GM23248 (cell line): ENCODE measurements around the gene B9D1. TPM values are rescaled to one million over a fixed set of nuclear protein-coding genes. Genes with fewer than 3 reads are reported as not detected.

ENCODE experiments used
- DNase-seq: peaks from one replicate; pipeline ENCODE4 v3.0.0-alpha.2; 2015
- H2AFZ ChIP-seq: fragments of 200-600 bp; sonication (generic); 2 replicates; pipeline ENCODE4 v1.6.1; 2016; ENCODE audit warnings: antibody characterized with exemption
- H3F3A ChIP-seq: fragments of 200-600 bp; sonication (generic); 2 replicates; pipeline ENCODE4 v1.6.1; 2016; ENCODE audit warnings: mild to moderate bottlenecking, antibody characterized with exemption, mixed run types; ENCODE audit not compliant: insufficient read depth
- H3K27ac ChIP-seq: fragments of 200-600 bp; sonication (generic); 2 replicates; pipeline ENCODE4 v1.5.1; 2016; ENCODE audit warnings: mild to moderate bottlenecking
- H3K27me3 ChIP-seq: fragments of 200-600 bp; sonication (generic); replicated peaks from 2 replicates; pipeline ENCODE4 v1.6.1; 2016; ENCODE audit warnings: mild to moderate bottlenecking; ENCODE audit not compliant: insufficient read depth
- H3K36me3 ChIP-seq: fragments of 200-600 bp; sonication (generic); 2 replicates; pipeline ENCODE4 v1.6.1; 2016; ENCODE audit warnings: low read depth, mild to moderate bottlenecking
- H3K4me1 ChIP-seq: fragments of 200-600 bp; sonication (generic); 2 replicates; pipeline ENCODE4 v1.6.1; 2016; ENCODE audit warnings: mild to moderate bottlenecking; ENCODE audit not compliant: insufficient read depth
- H3K4me2 ChIP-seq: fragments of 200-600 bp; sonication (generic); one replicate; pipeline ENCODE4 v1.6.1; 2016; ENCODE audit warnings: mild to moderate bottlenecking; ENCODE audit not compliant: unreplicated experiment
- H3K4me3 ChIP-seq: fragments of 200-600 bp; sonication (generic); 2 replicates; pipeline ENCODE4 v1.5.1; 2016; ENCODE audit warnings: mild to moderate bottlenecking
- H3K79me2 ChIP-seq: fragments of 200-600 bp; sonication (generic); 2 replicates; pipeline ENCODE4 v1.6.1; 2016; ENCODE audit warnings: mild to moderate bottlenecking; ENCODE audit not compliant: insufficient read depth
- H3K9ac ChIP-seq: fragments of 200-600 bp; sonication (generic); 2 replicates; pipeline ENCODE4 v1.6.1; 2016; ENCODE audit warnings: mild to moderate bottlenecking
- H3K9me2 ChIP-seq: fragments of 200-600 bp; sonication (generic); 2 replicates; pipeline ENCODE4 v1.6.1; 2016; ENCODE audit warnings: mixed run types, mild to moderate bottlenecking, moderate library complexity; ENCODE audit not compliant: insufficient read depth
- H3K9me3 ChIP-seq: fragments of 200-600 bp; sonication (generic); one replicate; pipeline ENCODE4 v1.6.1; 2017; ENCODE audit warnings: low read depth
- H4K20me1 ChIP-seq: fragments of 200-600 bp; sonication (generic); 2 replicates; pipeline ENCODE4 v1.6.0; 2016; ENCODE audit not compliant: insufficient read depth
- EZH2 ChIP-seq: fragments of 200-600 bp; sonication (generic); IDR thresholded peaks from 2 replicates; pipeline ENCODE4 v1.6.1; 2018; ENCODE audit warnings: antibody characterized with exemption, mild to moderate bottlenecking; ENCODE audit not compliant: insufficient read depth, poor library complexity, severe bottlenecking
- EZH2phosphoT487 ChIP-seq: fragments of 200-600 bp; sonication (generic); IDR thresholded peaks from 2 replicates; pipeline ENCODE4 v1.6.1; 2018; ENCODE audit warnings: antibody characterized with exemption, moderate library complexity, mild to moderate bottlenecking, low read depth; ENCODE audit not compliant: insufficient read depth
- WGBS, 2 experiments: methylation state at CpG; one replicate each; pipeline ENCODE4 v1.1.6; 2015 to 2017; ENCODE audit warnings: low lambda C conversion rate in 2 of 2, low coverage in 1 of 2; ENCODE audit errors: missing lambda C conversion rate in 2 of 2; 5-methylcytosine and 5-hydroxymethylcytosine counted together
- in situ Hi-C: fragments of 300-500 bp; cut with MboI; formaldehyde crosslinking; loops from 2 replicates; pipeline ENCODE4 v1.15.0; 2020
- polyA plus RNA-seq: library from polyadenylated mRNA; unstranded; fragments of >200 nt; fragmentation: Nextera tagmentation; extraction: Ambion mirVana; gene quantifications from 2 replicates; pipeline ENCODE4 v1.2.1, GENCODE V29; 2016
- total RNA-seq: library from RNA; depleted of rRNA; stranded (reverse); fragments of >200 nt; shearing (Covaris generic); gene quantifications from 2 replicates; pipeline ENCODE4 v1.2.3, GENCODE V29; 2014; rRNA removed

The B9D1 gene, protein sequence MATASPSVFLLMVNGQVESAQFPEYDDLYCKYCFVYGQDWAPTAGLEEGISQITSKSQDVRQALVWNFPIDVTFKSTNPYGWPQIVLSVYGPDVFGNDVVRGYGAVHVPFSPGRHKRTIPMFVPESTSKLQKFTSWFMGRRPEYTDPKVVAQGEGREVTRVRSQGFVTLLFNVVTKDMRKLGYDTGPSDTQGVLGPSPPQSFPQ
- 14.9 and 15.5 TPM in 2 replicates for total RNA-seq
- polyA plus RNA-seq, result 24.4 and 25.2 TPM in 2 replicates

GRCh38 chr17:19362277-19363113 is at the start of gene B9D1:
Gene B9D1, minus strand, starts transcription at chr17:19362723. Its CDS starts 154 bp downstream, at chr17:19362569.
- Histone ChIP-seq H3K9ac (peak within 1 kb of the TSS; percentile 88), H3K27ac (peak within 1 kb of the TSS; percentile 71)
- in situ Hi-C loops, result loop anchor here (10.0 to 25.0 kb wide), 2 partner anchors 300 to 402 kb away; no protein-coding TSS in a partner anchor

GRCh38 chr17:19411631-19412030 is 49.1 kb upstream of the B9D1 start:
- Histone ChIP-seq H3K36me3 (no peaks in the 10 kb centered on the region), H3F3A (peaks cover 20% of the 10 kb centered on the region), H3K27ac (no peak overlapping the region), H3K4me2 (peak overlapping the region; percentile 59), H3K4me1 (peaks cover 23% of the 10 kb centered on the region), H3K9ac (peak overlapping the region; percentile 52), H3K9me3 (no peaks in the 10 kb centered on the region), H3K27me3 (no peaks in the 10 kb centered on the region), H3K79me2 (no peaks in the 10 kb centered on the region), H4K20me1 (no peaks in the 10 kb centered on the region), H3K9me2 (no peaks in the 10 kb centered on the region), H3K4me3 (peak overlapping the region; percentile 61; the same call in 1 of the 2 replicates), H2AFZ (peak overlapping the region; percentile 65)
- in situ Hi-C loops, result no loop called here
- 24 to 26% methylated on average over 9 of the region's 9 CpGs for WGBS, 2 experiments
- peak; percentile 28 for DNase-seq
- TF ChIP-seq EZH2phosphoT487 (no peak), EZH2 (no peak)

More at GRCh38 chr17:19362277-19363113, at the start of gene B9D1:
- no peaks in the 10 kb centered on the region for H3K9me2 ChIP-seq
- no peaks in the 10 kb centered on the region for H4K20me1 ChIP-seq
- no peaks in the 10 kb centered on the region for H3K9me3 ChIP-seq
- H3F3A ChIP-seq, result no peaks in the 10 kb centered on the region
- peak within 1 kb of the TSS; percentile 76 for H3K4me3 ChIP-seq
- no peaks in the 10 kb centered on the region for H3K79me2 ChIP-seq
- TF ChIP-seq EZH2phosphoT487 (no peak), EZH2 (no peak)
- no peaks in the 10 kb centered on the region for H3K36me3 ChIP-seq
- H3K4me1 ChIP-seq, result peaks cover 7% of the 10 kb centered on the region; the same call in 1 of the 2 replicates
- no peaks in the 10 kb centered on the region for H3K27me3 ChIP-seq
- DNase-seq, result peak; percentile 97
- H3K4me2 ChIP-seq, result peak within 1 kb of the TSS; percentile 77
- WGBS, 2 experiments, result 1 to 2% methylated on average over 64 to 83 of the region's 83 CpGs
- H2AFZ ChIP-seq, result peak within 1 kb of the TSS; percentile 87

DNA sequence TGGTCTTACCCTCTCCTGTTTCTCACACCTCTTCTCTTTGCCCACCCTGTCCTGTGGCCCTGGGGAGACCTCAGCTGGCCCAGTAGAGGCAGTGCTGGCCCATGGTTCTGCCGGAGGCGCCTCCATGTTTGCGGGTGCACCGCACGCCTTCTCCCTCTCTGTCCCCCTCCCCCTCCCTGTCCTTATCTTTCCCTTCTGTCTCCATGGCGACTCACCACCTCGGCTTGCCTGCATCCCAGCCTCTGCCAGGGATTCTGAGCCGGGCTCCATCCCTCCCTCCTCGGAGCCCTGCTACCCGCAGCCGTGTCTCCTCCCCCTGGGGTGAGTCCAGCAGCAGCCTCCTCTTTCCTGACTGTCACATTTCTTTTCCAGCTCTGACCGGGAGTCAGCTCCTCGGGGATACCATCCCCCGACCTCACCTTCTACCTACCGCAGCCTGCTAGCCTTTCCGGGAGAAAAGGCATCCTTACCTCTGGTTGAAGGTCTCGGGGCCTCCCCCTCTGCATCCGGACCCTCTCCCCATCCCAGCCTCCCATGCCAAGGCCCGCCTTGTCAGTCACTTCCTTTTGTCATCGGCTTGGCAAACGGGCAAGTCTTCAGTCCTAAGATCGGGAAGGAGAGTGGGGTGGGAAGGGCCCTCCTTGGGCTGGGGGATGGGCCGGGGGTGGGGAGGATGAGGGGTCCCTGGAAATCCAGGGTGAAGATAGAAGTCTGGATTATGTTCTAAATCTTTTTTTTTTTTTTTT is 48.5 kb upstream of the B9D1 start, which contains the start of gene RNF112:
Gene RNF112, plus strand, starts transcription at position 358 of the 746 bp plus-strand sequence. Its CDS starts 177 bp downstream, at position 535.
- TF ChIP-seq EZH2 (no peak), EZH2phosphoT487 (no peak)
- Histone ChIP-seq H3K4me3 (peak within 1 kb of the TSS; percentile 61), H3K79me2 (no peaks in the 10 kb centered on the region), H3K4me1 (peaks cover 23% of the 10 kb centered on the region), H2AFZ (peak within 1 kb of the TSS; percentile 65), H3K9me2 (no peaks in the 10 kb centered on the region), H3F3A (peaks cover 17% of the 10 kb centered on the region), H3K9ac (peak within 1 kb of the TSS; percentile 52), H3K36me3 (no peaks in the 10 kb centered on the region), H3K27ac (peak within 1 kb of the TSS; percentile 61; the same call in 1 of the 2 replicates), H3K27me3 (no peaks in the 10 kb centered on the region), H4K20me1 (no peaks in the 10 kb centered on the region), H3K4me2 (peak within 1 kb of the TSS; percentile 59), H3K9me3 (no peaks in the 10 kb centered on the region)
- 2 to 4% methylated on average over 13 to 23 of the region's 23 CpGs for WGBS, 2 experiments
- in situ Hi-C loops, result no loop called here
- DNase-seq, result peak; percentile 82

- no peaks in the 10 kb centered on the region for H3K9me2 ChIP-seq
- in situ Hi-C loops, result no loop called here
Measured at GRCh38 chr17:19410091-19410490, 47.6 kb upstream of the B9D1 start.

More at GRCh38 chr17:19410091-19410490, 47.6 kb upstream of the B9D1 start:
- Histone ChIP-seq H3K4me1 (peaks cover 23% of the 10 kb centered on the region), H3K27ac (peak overlapping the region; percentile 61), H3K79me2 (no peaks in the 10 kb centered on the region), H3K36me3 (no peaks in the 10 kb centered on the region), H3K27me3 (no peaks in the 10 kb centered on the region), H3K4me3 (no peak overlapping the region), H4K20me1 (no peaks in the 10 kb centered on the region), H3K4me2 (peak overlapping the region; percentile 48), H3K9ac (0 out of 2 replicates have a peak overlapping the region, but pooled peaks have one; percentile 0), H3K9me3 (no peaks in the 10 kb centered on the region), H3F3A (peaks cover 17% of the 10 kb centered on the region), H2AFZ (no peak overlapping the region)
- DNase-seq, result no peak
- TF ChIP-seq EZH2phosphoT487 (no peak), EZH2 (no peak)
- 91 to 94% methylated on average over 6 of the region's 6 CpGs for WGBS, 2 experiments
